C4-2B (cell line): ENCODE data around the gene CAMTA1.

Source experiments
- H3K27ac ChIP-seq: fragments of 450-650 bp; 2 replicates; pipeline ENCODE4 v1.5.1; 2017
- ZFX ChIP-seq: fragments of 450-650 bp; IDR thresholded peaks from 2 replicates; pipeline ENCODE4 v1.6.1; 2017
- TF ChIP-seq, protein P1 (sequence below): fragments of 450-650 bp; conservative IDR thresholded peaks from 2 replicates; pipeline ENCODE4 v1.5.1; 2017; ENCODE audit warnings: mild to moderate bottlenecking

CAMTA1 gene

DNA sequence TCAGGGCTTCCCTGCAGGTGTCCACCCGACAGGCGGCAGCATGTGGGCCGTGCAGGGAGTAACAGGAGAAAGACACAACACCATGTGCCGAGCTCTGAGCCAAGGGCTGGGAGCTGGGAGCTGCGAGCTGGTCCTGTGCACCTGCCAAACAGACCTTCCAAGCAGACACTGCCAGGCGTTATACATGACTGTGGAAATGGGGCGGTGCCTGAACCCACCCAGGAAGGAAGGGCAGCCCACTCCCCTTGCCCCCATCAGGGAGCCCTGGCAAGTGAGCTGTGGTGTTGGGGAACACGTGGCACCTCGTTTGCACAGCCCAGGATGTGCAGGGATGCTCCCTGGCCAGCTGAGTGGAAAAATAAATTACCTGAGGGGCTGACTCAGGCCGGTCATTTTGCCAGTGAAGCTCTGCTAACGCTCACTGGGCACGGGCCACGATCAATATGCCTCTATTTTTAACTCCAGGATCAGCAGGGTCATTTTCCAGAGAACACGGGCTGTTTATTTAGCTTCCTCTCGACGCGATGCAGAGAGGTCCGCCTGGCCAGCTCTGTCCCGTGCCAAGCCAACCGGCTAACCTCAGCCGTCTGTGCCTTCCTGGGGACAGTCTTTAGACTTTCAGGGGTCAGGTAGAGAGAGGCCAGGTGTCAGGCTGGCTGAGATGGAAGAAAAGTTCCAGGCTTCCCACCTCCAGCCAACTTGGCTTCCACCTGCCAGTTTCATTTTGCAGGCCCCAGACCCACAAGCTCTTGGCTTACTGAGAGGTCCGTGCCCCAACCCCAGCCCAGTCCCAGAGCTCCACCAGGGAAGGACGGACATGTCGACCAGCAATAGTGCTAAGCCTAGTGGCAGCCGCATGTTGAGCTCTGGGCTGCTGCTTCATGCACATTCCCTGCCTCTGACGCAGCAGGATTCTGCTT, 789.1 kb downstream of the CAMTA1 start:
- TF ChIP-seq, protein P1, sequence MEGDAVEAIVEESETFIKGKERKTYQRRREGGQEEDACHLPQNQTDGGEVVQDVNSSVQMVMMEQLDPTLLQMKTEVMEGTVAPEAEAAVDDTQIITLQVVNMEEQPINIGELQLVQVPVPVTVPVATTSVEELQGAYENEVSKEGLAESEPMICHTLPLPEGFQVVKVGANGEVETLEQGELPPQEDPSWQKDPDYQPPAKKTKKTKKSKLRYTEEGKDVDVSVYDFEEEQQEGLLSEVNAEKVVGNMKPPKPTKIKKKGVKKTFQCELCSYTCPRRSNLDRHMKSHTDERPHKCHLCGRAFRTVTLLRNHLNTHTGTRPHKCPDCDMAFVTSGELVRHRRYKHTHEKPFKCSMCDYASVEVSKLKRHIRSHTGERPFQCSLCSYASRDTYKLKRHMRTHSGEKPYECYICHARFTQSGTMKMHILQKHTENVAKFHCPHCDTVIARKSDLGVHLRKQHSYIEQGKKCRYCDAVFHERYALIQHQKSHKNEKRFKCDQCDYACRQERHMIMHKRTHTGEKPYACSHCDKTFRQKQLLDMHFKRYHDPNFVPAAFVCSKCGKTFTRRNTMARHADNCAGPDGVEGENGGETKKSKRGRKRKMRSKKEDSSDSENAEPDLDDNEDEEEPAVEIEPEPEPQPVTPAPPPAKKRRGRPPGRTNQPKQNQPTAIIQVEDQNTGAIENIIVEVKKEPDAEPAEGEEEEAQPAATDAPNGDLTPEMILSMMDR, result no peak
- TF ChIP-seq ZFX, result no peak
- H3K27ac ChIP-seq, result peak overlapping the region; percentile 90

DNA sequence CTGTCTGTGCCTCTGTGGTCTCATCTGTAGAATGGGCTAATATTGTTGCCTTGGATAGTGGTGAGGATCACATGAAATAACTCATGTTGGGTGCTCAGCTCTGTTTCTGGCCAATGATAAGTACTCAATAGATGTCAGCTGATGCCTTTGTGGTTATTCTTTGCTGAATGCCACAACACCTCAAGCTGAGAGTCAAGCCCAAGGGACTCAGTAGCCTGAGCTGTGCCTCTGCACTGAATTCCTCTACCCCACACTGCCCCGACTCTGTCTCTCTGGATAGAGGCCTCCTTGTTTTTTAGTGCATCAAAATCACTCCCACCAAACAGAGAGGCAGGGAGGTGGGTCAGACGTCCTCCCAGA, 789.8 kb downstream of the CAMTA1 start:
- peak overlapping the region; percentile 90 for H3K27ac ChIP-seq
- TF ChIP-seq, protein P1, result no peak
- TF ChIP-seq ZFX, result no peak

DNA sequence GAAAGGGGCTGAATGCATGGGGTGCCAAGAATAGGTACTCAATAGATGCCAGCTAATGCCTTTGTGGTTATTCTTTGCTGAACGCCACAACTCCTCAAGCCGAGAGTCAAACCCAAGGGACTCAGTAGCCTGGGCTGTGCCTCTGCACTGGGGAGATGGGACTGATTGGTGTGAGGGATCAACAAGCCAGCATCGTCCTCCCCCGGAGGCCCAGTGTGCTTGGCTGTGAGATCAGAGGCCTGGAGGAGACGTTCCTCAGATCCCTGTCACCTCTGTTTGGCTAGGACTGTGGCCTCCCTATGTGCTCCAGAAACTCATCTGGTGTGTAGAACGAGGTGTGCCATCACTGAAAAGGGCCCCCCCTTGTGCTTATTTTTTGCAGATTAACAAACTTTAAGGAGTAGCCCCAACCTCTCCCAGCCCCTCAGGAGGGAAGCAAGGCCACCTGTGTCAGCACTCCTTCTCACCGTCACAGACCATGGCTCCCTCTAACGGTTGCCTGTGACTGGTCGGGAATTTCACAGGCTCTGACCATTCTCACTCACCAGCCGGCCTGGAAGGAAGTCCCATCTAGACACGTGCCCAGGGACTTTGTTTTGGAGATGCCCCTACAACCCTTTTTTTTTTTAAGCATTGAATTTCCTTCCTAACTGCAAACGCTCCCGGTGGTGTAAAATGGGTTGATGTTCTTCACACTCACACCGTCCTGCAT, 791.8 kb downstream of the CAMTA1 start:
- TF ChIP-seq, protein P1, result no peak
- no peak for TF ChIP-seq ZFX
- H3K27ac ChIP-seq, result no peak overlapping the region

DNA sequence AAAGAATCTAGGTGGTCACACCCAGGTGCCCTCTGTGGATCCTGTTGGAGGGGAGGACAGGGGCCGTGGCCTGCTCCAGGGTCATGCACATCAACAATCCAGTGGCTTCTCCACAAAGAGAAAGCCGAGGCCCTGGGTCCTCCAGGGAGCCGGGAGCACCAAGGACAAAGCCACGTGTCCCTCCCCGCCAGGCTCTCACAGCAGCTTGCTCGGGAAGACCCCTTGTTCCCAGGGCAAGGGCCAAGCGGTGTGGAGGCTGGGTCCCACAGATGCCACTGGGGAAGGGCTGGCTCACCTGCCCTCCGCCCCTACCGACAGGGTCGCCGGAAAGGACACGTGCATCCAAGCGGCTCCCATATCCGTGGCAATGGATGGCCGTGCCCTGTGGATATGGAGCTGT, 793.0 kb downstream of the CAMTA1 start:
- no peak overlapping the region for H3K27ac ChIP-seq
- no peak for TF ChIP-seq ZFX
- TF ChIP-seq, protein P1, result no peak

DNA sequence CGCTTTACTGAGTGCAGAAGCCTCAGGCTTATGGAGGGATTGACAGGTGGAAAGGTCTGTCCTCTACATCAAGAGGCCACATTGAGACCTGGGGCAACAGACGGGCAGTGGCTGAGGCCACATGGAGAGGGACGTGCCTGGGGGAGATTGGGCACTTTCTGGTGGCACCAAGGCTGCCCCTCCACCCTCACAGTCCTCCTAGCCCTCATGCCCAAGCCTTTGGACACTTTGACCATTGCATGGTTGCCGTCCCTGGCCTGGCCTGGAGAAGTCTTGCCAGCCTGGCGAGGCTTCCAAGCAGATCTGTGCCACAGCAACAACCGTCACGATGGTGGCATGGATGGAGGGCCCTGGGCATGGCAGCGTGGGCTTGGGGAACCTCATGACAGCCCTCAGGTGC, 793.8 kb downstream of the CAMTA1 start:
- TF ChIP-seq ZFX, result no peak
- TF ChIP-seq, protein P1, result no peak
- no peak overlapping the region for H3K27ac ChIP-seq

DNA sequence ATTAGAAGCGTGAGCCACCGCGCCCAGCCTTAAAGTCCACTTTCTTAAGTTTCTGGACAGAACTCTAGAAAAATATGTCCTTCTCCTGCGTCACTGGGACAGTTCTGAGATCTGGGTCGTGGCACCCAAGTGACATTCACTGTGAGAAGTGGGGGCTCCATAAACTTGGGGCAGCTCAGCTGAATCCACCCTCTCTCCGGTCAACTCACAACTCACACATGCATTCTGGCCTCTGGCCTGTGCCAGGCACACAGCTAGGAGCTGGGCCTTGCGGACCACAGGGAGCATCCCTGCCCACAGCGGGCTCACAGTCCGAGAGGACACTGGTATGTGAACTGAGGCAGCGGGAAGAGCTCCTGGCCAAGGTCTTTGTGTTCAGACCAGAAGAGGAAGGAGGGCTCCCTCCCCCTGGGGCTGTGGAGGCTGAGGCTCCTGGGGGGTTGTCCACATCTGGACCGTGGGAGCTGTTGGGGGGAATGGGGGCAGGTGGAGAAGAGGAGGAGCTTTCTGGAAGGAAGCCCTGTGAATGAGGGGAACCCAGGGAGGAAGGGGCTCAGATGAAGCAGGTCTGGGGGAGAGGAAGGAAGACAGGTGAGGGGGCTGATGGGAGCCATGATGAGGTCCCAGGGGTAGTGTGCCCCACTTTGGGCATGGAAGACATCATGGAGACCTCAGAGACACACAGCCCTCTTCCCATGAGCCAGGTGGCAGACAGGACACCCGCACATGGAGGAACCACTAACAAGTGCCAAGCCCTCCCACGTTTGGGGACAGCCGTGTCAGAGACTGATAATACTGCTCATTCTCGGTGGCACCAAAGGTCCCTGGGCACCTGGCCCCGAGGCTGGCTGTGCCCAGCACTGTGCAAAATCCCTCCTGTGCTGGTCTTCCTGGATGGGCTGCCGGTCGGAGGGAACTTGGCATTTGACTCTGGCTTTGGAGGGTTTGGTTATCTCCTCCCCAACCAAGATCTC, 794.9 kb downstream of the CAMTA1 start:
- no peak overlapping the region for H3K27ac ChIP-seq
- TF ChIP-seq, protein P1, result no peak
- no peak for TF ChIP-seq ZFX
